Ovary (tissue), 9 donors: ENCODE data around the gene AP2A2. TPM values are rescaled to one million over a fixed set of nuclear protein-coding genes. Genes with fewer than 3 reads are reported as not detected.

Source experiments
- DNase-seq, 5 donors: peaks; one replicate each; pipeline ENCODE4 v3.0.0-alpha.2; 2019 to 2020
- H3K27ac ChIP-seq, 2 donors: fragments of 200-600 bp; one replicate each; pipeline versions ENCODE4 v1.5.1 to v1.8.0; 2019 to 2022
- H3K27me3 ChIP-seq: fragments of 200-600 bp; one replicate; pipeline ENCODE4 v1.8.0; 2022
- H3K36me3 ChIP-seq: fragments of 200-600 bp; sonication (generic); one replicate; pipeline ENCODE4 v1.5.1; 2019
- H3K4me1 ChIP-seq: one replicate; pipeline ENCODE4 v1.8.1; 2013; ENCODE audit warnings: mild to moderate bottlenecking, moderate library complexity; ENCODE audit not compliant: insufficient read depth
- H3K4me3 ChIP-seq: fragments of 200-600 bp; sonication (generic); one replicate; pipeline ENCODE4 v1.5.1; 2017
- H3K9me3 ChIP-seq, 2 donors: fragments of 200-600 bp in 1 of 2; sonication (generic) in 1 of 2; one replicate each; pipeline versions ENCODE4 v1.5.1 to v1.8.1; 2013 to 2019; ENCODE audit warnings: mild to moderate bottlenecking in 1 of 2, moderate library complexity in 1 of 2
- CTCF ChIP-seq, 3 donors: fragments of 450-650 bp in 2 of 3; fragments of 200-600 bp in 1 of 3; IDR thresholded peaks; one replicate each; pipeline versions ENCODE4 v1.5.1 to v1.8.0; 2016 to 2022; ENCODE audit warnings: antibody characterized with exemption in 3 of 3, mild to moderate bottlenecking in 1 of 3
- EP300 ChIP-seq: sonication (generic); formaldehyde crosslinking; IDR thresholded peaks from one replicate; pipeline ENCODE4 v1.6.1; 2017; ENCODE audit warnings: antibody characterized with exemption
- POLR2A ChIP-seq: fragments of 450-650 bp; IDR thresholded peaks from one replicate; pipeline ENCODE4 v1.6.1; 2017; ENCODE audit warnings: antibody characterized with exemption, mild to moderate bottlenecking, moderate library complexity
- WGBS, 3 donors: extraction: QIAGEN DNeasy Blood & Tissue Kit in 1 of 3; methylation state at CpG; one replicate each; pipeline versions ENCODE4 v1.1.5 to v1.1.7; 2013 to 2017; 5-methylcytosine and 5-hydroxymethylcytosine counted together
- intact Hi-C, 4 donors: fragments of 100-400 bp; cut with DNase I; formaldehyde crosslinking; loops; one replicate each; pipeline versions ENCODE4 v1.11.0 to v1.15.1; 2022 to 2023
- polyA plus RNA-seq, 2 donors: library from polyadenylated mRNA; stranded (reverse); fragments of 200-250 nt in 1 of 2; fragments of 350-450 nt in 1 of 2; fragmentation: Illumina TruSeq in 1 of 2; extraction: RNeasy Lipid Tissue Mini Kit (QIAGEN cat#74804) in 1 of 2; gene quantifications; one replicate each; pipeline ENCODE4 v1.2.3, GENCODE V29; 2013 to 2014
- total RNA-seq, 7 donors: library from RNA; depleted of rRNA in 2 of 7; stranded (reverse); fragments of >200 nt in 2 of 7; fragmentation: NEBNext Ultra II Directional in 3 of 7; extraction: Animal tissue kit (Norgen Biotek cat#: 25700) in 3 of 7; gene quantifications; one replicate each; pipeline versions ENCODE4 v1.1.0 to v1.2.4, GENCODE V29; 2016 to 2023
- donor health status: DM: no; HTN: no; CAD: no; lungs with moderate emphysema.
- donor health status: DM: no; HTN: no; CAD: no.
- donor health status: Bipolar disorder and iron deficiency.
- donor health status: DM: yes; HTN: yes; CAD: no.
- donor health status: DM: no; HTN: no; CAD: no.
- donor health status: DM: yes; HTN: yes; CAD: no.

The AP2A2 gene
- total and polyA plus RNA-seq, 9 donors = 27.7 to 151 (median 54.0) TPM

GRCh38 chr11:1030556-1030955 lies 104.9 kb downstream of the AP2A2 start:
- Histone ChIP-seq H3K27ac (no peak overlapping the region), H3K36me3 (no peaks in the 10 kb centered on the region), H3K4me1 (peaks cover 4% of the 10 kb centered on the region), H3K9me3 (no peaks in the 10 kb centered on the region), H3K4me3 (no peak overlapping the region), H3K27me3 (no peaks in the 10 kb centered on the region)
- DNase-seq = no peak
- intact Hi-C loops = no loop called here
- TF ChIP-seq CTCF (IDR thresholded peaks at IDR 0.05) (no peak), POLR2A (no peak), EP300 (no peak)
- 52 to 58% methylated on average over 20 of the region's 20 CpGs; no CpG with 5 or more reads in 1 of the 3 donors for WGBS, 3 donors

GRCh38 chr11:1031121-1031899 lies 105.6 kb downstream of the AP2A2 start:
- H3K27me3 ChIP-seq = no peaks in the 10 kb centered on the region
- H3K4me3 ChIP-seq = no peak overlapping the region
- WGBS, 3 donors = 68 to 76% (median 70%) methylated on average over 26 to 30 of the region's 30 CpGs
- H3K4me1 ChIP-seq = peaks cover 4% of the 10 kb centered on the region
- intact Hi-C loops = no loop called here
- no peaks in the 10 kb centered on the region for H3K36me3 ChIP-seq
- no peak overlapping the region for H3K27ac ChIP-seq
- no peak for DNase-seq
- H3K9me3 ChIP-seq = no peaks in the 10 kb centered on the region
- TF ChIP-seq CTCF (IDR thresholded peaks at IDR 0.05) (no peak), POLR2A (no peak), EP300 (no peak)

- Histone ChIP-seq H3K4me3 (no peak overlapping the region), H3K36me3 (no peaks in the 10 kb centered on the region), H3K4me1 (peaks cover 4% of the 10 kb centered on the region), H3K27ac (no peak overlapping the region), H3K27me3 (no peaks in the 10 kb centered on the region), H3K9me3 (no peaks in the 10 kb centered on the region)
- intact Hi-C loops = no loop called here
- 94 to 95% (median 95%) methylated on average over 12 of the region's 12 CpGs for WGBS, 3 donors
- no peak for TF ChIP-seq EP300
- no peak for TF ChIP-seq POLR2A
- no peak for TF ChIP-seq CTCF (IDR thresholded peaks at IDR 0.05)
- no peak for DNase-seq
Observed at GRCh38 chr11:1032310-1032891, 106.7 kb downstream of the AP2A2 start.

- DNase-seq = no peak
- 71 to 79% (median 79%) methylated on average over 38 of the region's 38 CpGs for WGBS, 3 donors
- intact Hi-C loops = no loop called here
- TF ChIP-seq CTCF (IDR thresholded peaks at IDR 0.05) (no peak), EP300 (no peak), POLR2A (no peak)
- H3K27me3 ChIP-seq = no peaks in the 10 kb centered on the region
- H3K4me3 ChIP-seq = no peak overlapping the region
- peaks cover 4% of the 10 kb centered on the region for H3K4me1 ChIP-seq
- no peaks in the 10 kb centered on the region for H3K9me3 ChIP-seq
- no peaks in the 10 kb centered on the region for H3K36me3 ChIP-seq
- H3K27ac ChIP-seq = no peak overlapping the region
Observed at GRCh38 chr11:1033016-1033798, 107.5 kb downstream of the AP2A2 start.
